Embryonic facial prominence (tissue), 1 donor: Measurements from ENCODE around the gene CRAT.
"Not testable (repeated sequence)": the region's sequence is repeated elsewhere in the genome, so short reads cannot be mapped to it uniquely, and the experiment has no call there.

Experiments
- DNase-seq: peaks from one replicate; pipeline ENCODE4 v3.0.0-alpha.2; 2016; ENCODE audit errors: extremely low spot score

Gene CRAT

GRCh38 chr9:129138476-129139232 is 28.1 kb upstream of the CRAT start:
- no peak for DNase-seq

DNA sequence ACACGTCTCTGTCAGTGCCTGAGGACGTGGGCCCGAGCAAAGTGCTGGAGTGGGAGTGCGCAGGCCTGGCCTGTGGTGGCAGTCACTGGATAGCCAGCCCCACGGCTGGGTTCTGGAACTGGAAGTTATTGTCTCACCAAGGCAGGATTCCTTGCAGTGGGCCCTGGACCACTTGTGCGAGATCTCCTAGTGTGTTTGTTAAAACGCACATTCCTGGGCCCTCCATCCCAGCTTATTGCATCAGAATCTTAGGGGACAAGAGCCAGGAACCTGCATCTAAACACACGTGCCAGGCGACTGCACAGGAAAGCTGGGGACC is 27.5 kb upstream of the CRAT start:
- no peak for DNase-seq

- DNase-seq: no peak
Measured at GRCh38 chr9:129137292-129138143, 26.9 kb upstream of the CRAT start.

- DNase-seq: no peak
Measured at GRCh38 chr9:129136446-129137035, 25.9 kb upstream of the CRAT start.

- no peak for DNase-seq
Measured at GRCh38 chr9:129135476-129135875, 24.9 kb upstream of the CRAT start.

DNA sequence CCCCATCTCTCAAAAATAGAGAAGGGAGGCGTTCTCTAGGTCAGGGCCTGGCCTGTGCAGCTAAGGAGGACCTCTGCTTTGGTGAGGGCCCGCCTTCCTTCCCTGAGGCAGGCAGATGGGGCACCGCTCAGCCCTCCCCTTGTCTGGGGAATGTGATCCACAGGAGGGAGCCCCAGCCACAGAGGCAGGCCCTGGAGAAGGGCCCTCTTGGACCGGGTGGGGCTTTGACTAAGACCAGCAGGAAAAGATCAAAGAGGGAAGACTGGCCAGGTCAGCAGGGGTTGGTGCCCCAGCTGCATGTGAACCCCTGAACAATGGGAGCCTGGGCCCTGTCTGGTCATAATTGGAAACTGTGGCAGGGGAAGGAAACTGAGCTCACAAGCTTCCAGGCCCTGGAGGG is 22.5 kb upstream of the CRAT start:
- no peak for DNase-seq

- no peak for DNase-seq
Measured at GRCh38 chr9:129131300-129132145, 20.9 kb upstream of the CRAT start.

- no peak for DNase-seq
Measured at GRCh38 chr9:129130791-129131190, 20.2 kb upstream of the CRAT start.

GRCh38 chr9:129130271-129130670 is 19.7 kb upstream of the CRAT start:
- not testable (repeated sequence) for DNase-seq

- DNase-seq: no peak
Measured at GRCh38 chr9:129128689-129129088, 18.1 kb upstream of the CRAT start.

DNA sequence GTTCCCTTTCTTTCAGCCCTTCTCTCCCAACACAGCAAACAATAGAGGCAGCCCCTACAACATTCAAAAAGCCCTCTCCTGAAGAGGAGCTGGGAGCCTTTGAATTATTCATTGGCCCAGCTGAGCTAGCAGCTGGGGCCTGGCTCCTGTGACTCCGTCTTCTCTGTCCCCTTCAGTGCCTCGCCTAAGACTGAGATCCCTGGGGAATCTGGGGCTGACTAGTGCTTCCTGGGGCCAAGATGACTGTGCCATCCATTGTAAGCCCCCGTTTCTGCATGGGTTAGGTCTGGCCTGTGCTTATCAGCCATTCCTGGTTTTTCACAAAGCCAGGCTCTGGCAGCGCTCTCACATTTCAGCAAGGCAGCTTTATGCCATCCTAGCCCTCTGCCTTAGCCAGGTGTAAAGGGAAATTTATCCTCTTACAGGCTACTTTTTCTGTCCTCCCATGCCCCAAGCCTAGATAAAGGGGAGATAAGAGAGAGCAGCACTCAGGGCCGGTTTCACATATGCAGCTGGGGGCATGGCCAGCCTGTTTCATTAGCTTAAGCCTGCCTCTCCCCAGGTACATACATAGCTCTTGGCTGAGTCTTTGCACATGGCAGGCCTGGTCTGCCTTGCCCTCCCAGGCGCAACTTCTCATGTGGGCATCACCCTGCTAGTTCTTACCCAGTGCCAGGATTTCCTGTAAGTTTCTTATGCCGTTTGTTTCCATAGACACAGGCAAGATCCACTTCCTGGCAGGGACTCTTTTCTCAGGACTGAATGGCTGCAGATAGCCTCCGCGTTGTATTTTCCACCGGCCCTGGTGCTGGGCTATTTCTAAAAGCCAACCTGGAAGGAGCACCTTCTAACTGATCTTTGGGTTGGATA is 16.4 kb upstream of the CRAT start:
- no peak for DNase-seq

DNA sequence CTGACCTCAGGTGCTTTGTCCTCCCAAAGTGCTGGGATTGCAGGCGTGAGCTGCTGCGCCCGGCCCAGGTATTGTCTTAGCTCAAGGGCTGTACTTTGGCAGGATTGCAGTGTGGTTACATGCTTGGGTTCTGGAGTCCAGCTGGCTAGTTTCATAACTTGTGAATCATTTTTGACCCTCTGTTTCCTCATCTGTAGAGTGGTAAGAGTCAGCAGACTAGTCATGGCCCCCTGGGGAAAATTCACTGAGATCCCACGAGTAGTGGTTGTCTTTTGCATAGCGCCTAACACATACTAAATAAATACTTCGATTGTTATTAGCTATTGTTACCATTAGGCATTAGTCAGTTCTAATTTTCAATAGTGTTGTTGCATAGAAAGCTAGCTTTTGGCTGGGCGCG is 14.9 kb upstream of the CRAT start:
- no peak for DNase-seq

DNA sequence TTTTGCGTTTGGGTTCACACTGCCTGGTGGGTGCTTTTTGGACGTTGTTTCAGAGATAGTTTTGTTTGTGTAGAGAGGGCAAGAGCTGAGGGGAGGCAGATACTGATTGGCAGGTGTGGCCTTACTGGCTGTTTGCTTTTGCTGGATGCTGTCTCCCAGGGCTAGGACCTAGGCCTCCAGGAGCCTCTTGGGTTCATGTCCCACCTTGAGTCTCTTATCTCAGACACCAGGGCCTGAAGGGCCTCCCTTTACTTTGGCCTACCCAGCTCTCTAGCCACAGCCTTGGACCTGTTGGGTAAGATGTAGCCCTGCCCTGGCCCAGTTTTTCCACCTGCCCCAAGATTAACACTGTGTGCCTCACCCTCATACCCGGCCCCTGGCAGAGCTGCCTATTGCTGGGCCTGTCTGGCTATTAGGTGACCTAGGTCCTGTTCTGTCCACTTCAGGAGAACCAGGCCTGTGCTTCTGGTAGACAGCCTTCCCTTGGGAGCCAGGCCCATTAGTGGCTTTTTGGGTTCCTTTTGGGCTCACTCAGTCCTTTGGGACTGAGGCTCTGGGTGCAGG is 14.0 kb upstream of the CRAT start:
- DNase-seq: no peak

DNA sequence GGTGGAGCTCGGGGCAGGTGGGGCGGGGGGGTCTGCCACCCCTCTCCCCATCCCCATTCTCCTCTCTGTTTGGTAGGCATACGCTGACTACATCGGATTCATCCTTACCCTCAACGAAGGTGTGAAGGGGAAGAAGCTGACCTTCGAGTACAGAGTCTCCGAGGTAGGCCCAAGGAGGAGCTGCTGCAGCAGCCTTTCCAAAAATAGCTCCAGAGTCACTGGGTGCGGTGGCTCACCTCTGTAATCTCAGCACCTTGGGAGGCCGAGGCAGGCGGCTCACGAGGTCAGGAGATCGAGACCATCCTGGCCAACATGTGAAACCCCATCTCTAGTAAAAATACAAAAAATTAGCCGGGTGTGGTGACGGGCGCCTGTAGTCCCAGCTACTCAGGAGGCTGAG is 12.4 kb upstream of the CRAT start:
- DNase-seq: not testable (repeated sequence)

GRCh38 chr9:129122133-129122532 is 11.5 kb upstream of the CRAT start:
- DNase-seq: no peak

GRCh38 chr9:129121483-129121882 is 10.9 kb upstream of the CRAT start:
- DNase-seq: no peak

DNA sequence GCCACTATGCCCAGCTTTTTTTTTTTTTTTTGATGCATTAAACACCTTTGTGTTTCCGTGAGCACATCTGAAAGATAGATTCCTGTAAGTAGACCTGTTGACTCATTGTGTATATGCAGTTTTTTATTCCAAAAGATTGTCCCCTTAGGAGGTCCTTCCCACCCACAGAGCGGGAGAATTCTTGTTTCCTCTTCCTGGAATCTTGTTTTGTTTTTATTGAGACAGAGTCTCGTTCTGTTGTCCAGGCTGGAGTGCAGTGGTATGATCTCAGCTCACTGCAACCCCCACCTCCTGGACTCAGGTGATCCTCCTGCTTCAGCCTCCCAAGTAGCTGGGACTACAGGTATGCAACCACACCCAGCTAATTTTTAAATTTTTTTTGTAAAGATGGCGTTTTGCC is 8.2 kb upstream of the CRAT start:
- no peak for DNase-seq

GRCh38 chr9:129113645-129114304 is 3.2 kb upstream of the CRAT start:
- no peak for DNase-seq

DNA sequence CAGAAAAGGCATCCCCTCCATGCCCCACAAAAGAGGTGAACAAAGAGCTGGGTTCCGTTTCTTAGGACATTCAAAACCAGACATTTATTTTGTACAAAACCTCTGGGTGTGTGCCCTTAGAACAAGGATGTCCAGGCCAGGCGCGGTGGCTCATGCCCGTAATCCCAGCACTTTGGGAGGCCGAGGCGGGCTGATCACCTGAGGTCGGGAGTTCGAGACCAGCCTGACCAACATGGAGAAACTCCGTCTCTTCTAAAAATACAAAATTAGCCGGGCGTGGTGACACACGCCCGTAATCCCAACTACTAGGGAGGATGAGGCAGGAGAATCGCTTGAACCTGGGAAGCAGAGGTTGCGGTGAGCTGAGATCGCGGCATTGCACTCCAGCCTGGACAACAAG is 1.9 kb upstream of the CRAT start:
- not testable (repeated sequence) for DNase-seq

DNA sequence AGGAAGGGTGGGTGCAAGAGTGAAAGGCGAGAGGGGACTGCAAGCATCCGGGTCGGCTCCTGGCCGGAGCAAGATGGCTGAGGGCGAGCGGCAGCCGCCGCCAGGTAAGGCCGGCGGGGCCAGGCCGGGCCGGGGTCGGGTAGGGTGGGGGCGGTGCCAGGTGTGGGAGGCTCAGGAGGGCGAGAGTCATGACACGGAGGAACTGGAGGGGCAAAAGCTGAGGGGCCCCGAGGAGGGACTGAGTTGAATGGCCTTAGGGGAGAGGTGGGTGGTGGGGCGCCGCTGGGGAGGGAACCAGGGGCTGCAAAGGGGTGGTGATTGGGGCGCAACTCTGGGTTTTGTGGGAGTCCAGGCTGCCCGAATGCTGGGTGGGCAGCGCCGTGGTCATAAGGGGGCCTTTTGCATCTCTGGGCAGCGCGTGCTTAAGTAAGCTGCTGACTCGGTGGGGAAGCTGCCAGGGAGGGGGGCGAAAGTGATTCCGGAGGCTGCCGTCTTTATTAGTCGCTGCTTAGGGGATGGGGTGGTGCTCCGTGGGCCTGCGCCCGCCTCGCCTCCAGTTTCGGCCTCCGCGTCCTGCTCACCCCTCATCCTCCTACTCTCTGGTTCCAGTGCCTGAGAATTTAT is 1.0 kb upstream of the CRAT start:
- no peak for DNase-seq
